ENCODE results near the gene DEDD. TPM values are rescaled to one million over a fixed set of nuclear protein-coding genes. Genes with fewer than 3 reads are reported as not detected.

The DEDD gene
- total and polyA plus RNA-seq, 2 donors (not counting 1 experiment from before 2014, with no cell fraction given), result 35.9 to 40.8 TPM

DNA sequence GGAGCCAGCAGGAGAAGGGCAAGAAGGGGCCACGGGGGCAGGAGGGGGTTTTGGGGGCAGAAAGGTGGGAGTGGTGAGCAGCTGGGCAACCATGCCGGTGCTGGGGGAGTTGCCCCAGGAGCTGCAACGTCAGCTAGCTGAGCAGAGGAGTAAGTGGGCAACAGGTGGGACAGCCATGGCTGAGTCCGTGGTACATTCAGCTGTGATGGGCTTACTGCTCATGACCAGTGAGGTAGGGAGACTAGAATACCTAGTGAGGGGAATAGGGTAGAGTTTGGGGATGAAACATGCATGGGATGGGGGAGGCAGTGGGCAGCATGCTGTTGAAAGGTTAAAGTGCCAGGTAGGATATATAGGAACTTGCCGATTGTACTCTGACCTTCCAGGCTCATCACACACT lies 29.2 kb upstream of the DEDD start:
- TF ChIP-seq, protein P1, sequence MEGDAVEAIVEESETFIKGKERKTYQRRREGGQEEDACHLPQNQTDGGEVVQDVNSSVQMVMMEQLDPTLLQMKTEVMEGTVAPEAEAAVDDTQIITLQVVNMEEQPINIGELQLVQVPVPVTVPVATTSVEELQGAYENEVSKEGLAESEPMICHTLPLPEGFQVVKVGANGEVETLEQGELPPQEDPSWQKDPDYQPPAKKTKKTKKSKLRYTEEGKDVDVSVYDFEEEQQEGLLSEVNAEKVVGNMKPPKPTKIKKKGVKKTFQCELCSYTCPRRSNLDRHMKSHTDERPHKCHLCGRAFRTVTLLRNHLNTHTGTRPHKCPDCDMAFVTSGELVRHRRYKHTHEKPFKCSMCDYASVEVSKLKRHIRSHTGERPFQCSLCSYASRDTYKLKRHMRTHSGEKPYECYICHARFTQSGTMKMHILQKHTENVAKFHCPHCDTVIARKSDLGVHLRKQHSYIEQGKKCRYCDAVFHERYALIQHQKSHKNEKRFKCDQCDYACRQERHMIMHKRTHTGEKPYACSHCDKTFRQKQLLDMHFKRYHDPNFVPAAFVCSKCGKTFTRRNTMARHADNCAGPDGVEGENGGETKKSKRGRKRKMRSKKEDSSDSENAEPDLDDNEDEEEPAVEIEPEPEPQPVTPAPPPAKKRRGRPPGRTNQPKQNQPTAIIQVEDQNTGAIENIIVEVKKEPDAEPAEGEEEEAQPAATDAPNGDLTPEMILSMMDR (IDR thresholded peaks at IDR 0.05), result no peak
- TF ChIP-seq EZH2 (IDR thresholded peaks at IDR 0.05; ENCODE audit: borderline replicate concordance, insufficient read depth, low read depth, low read length, poor library complexity, severe bottlenecking), result no peak
- Histone ChIP-seq H3K4me3 (ENCODE audit: control extremely low read depth in 1 of 5, extremely low read depth in 1 of 5, insufficient read depth in 1 of 5, low read depth in 2 of 5, low read length in 4 of 5) (no peak overlapping the region), H3K9me3 (ENCODE audit: control extremely low read depth in 1 of 3, control insufficient read depth in 2 of 3, insufficient read depth in 1 of 3, low read length in 2 of 3) (peaks cover 0 to 3% (median 0%) of the 10 kb centered on the region in 3 donors), H3K79me2 (ENCODE audit: control insufficient read depth, insufficient read depth, low read length) (peaks cover 28% of the 10 kb centered on the region), H3K9ac (ENCODE audit: low read length) (no peak overlapping the region), H2AFZ (ENCODE audit: insufficient read depth, low read depth, low read length, poor library complexity, severe bottlenecking) (no peak overlapping the region), H3K4me2 (replicated peaks; ENCODE audit: low read depth, low read length, poor library complexity, severe bottlenecking) (no peak overlapping the region), H3K27ac (ENCODE audit: low read length in 2 of 2) (no peak overlapping the region), H3K27me3 (replicated peaks in 1 of 4; ENCODE audit: control extremely low read depth in 1 of 4, control insufficient read depth in 3 of 4, insufficient read depth in 4 of 4, low read length in 3 of 4) (no peaks in the 10 kb centered on the region), H3K4me1 (ENCODE audit: control insufficient read depth in 2 of 2, insufficient read depth in 2 of 2, low read length in 2 of 2) (peaks cover 27 to 39% of the 10 kb centered on the region in 2 donors), H4K20me1 (ENCODE audit: control insufficient read depth, insufficient read depth, low read length, poor library complexity, severe bottlenecking) (no peaks in the 10 kb centered on the region), H3K36me3 (replicated peaks in 1 of 2; ENCODE audit: control extremely low read depth in 1 of 2, control insufficient read depth in 1 of 2, extremely low read depth in 1 of 2, insufficient read depth in 2 of 2, low read length in 1 of 2) (peaks cover 0 to 42% of the 10 kb centered on the region in 2 experiments)
- Mint-ChIP-seq H3K27ac (peak overlapping the region; percentile 48), H3K9me3 (ENCODE audit: insufficient read depth) (no peaks in the 10 kb centered on the region), H3K27me3 (no peaks in the 10 kb centered on the region), H3K4me3 (peak overlapping the region; percentile 46), H3K4me1 (peaks cover 58% of the 10 kb centered on the region)
- intact Hi-C loops (cut with micrococcal nuclease), result no loop called here
- ATAC-seq (ENCODE audit: low read depth), result no peak
- POLR2A ChIA-PET, result no interaction called here
- CTCF ChIA-PET, result interaction anchor here (2.0 kb wide), 1 partner anchor 41 kb away, joined by 5 read pairs; the partner anchor contains the start of gene NDUFS2
- 98% methylated on average over 4 of the region's 5 CpGs for WGBS (ENCODE audit: insufficient coverage)
- DNase-seq, result no peak

DNA sequence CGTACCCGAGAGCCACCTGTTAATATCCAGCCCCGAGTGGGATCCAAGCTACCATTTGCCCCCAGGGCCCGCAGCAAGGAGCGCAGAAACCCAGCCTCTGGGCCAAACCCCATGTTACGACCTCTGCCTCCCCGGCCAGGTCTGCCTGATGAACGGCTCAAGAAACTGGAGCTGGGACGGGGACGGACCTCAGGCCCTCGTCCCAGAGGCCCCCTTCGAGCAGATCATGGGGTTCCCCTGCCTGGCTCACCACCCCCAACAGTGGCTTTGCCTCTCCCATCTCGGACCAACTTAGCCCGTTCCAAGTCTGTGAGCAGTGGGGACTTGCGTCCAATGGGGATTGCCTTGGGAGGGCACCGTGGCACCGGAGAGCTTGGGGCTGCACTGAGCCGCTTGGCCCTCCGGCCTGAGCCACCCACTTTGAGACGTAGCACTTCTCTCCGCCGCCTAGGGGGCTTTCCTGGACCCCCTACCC lies 28.2 kb upstream of the DEDD start:
- ChIA-PET POLR2A (no interaction called here), CTCF (interaction anchor here (2.0 kb wide), 1 partner anchor 42 kb away, joined by 5 read pairs; the partner anchor contains the start of gene NDUFS2)
- H3K4me1 Mint-ChIP-seq, result peaks cover 54% of the 10 kb centered on the region
- intact Hi-C loops (cut with micrococcal nuclease), result no loop called here
- H3K27me3 ChIP-seq (replicated peaks in 1 of 4; ENCODE audit: control extremely low read depth in 1 of 4, control insufficient read depth in 3 of 4, insufficient read depth in 4 of 4, low read length in 3 of 4), result no peaks in the 10 kb centered on the region
- peaks cover 27 to 33% of the 10 kb centered on the region in 2 donors for H3K4me1 ChIP-seq (ENCODE audit: control insufficient read depth in 2 of 2, insufficient read depth in 2 of 2, low read length in 2 of 2)
- peak overlapping the region; percentile 92 for H3K4me3 Mint-ChIP-seq
- H3K9me3 ChIP-seq (ENCODE audit: control extremely low read depth in 1 of 3, control insufficient read depth in 2 of 3, insufficient read depth in 1 of 3, low read length in 2 of 3), result peaks cover 0 to 3% (median 0%) of the 10 kb centered on the region in 3 donors
- no peaks in the 10 kb centered on the region for H4K20me1 ChIP-seq (ENCODE audit: control insufficient read depth, insufficient read depth, low read length, poor library complexity, severe bottlenecking)
- DNase-seq, result no peak
- no peak overlapping the region for H3K4me3 ChIP-seq (ENCODE audit: control extremely low read depth in 1 of 5, extremely low read depth in 1 of 5, insufficient read depth in 1 of 5, low read depth in 2 of 5, low read length in 4 of 5)
- no peaks in the 10 kb centered on the region for H3K27me3 Mint-ChIP-seq
- H3K27ac Mint-ChIP-seq, result no peak overlapping the region
- H2AFZ ChIP-seq (ENCODE audit: insufficient read depth, low read depth, low read length, poor library complexity, severe bottlenecking), result no peak overlapping the region
- no peak overlapping the region for H3K9ac ChIP-seq (ENCODE audit: low read length)
- TF ChIP-seq, protein P1 (IDR thresholded peaks at IDR 0.05), result no peak
- TF ChIP-seq EZH2 (IDR thresholded peaks at IDR 0.05; ENCODE audit: borderline replicate concordance, insufficient read depth, low read depth, low read length, poor library complexity, severe bottlenecking), result no peak
- ATAC-seq (ENCODE audit: low read depth), result no peak
- peaks cover 0 to 42% of the 10 kb centered on the region in 2 experiments for H3K36me3 ChIP-seq (replicated peaks in 1 of 2; ENCODE audit: control extremely low read depth in 1 of 2, control insufficient read depth in 1 of 2, extremely low read depth in 1 of 2, insufficient read depth in 2 of 2, low read length in 1 of 2)
- H3K27ac ChIP-seq (ENCODE audit: low read length in 2 of 2), result no peak overlapping the region
- no peaks in the 10 kb centered on the region for H3K9me3 Mint-ChIP-seq (ENCODE audit: insufficient read depth)
- H3K4me2 ChIP-seq (replicated peaks; ENCODE audit: low read depth, low read length, poor library complexity, severe bottlenecking), result peak overlapping the region; percentile 80
- 97% methylated on average over 22 of the region's 22 CpGs for WGBS (ENCODE audit: insufficient coverage)
- H3K79me2 ChIP-seq (ENCODE audit: control insufficient read depth, insufficient read depth, low read length), result peaks cover 25% of the 10 kb centered on the region
